Measurements from ENCODE around the gene TTC5. TPM values are rescaled to one million over a fixed set of nuclear protein-coding genes. Genes with fewer than 3 reads are reported as not detected.

The TTC5 gene
- total RNA-seq, 1 experiment from 2014 or later: 20.6 TPM

DNA sequence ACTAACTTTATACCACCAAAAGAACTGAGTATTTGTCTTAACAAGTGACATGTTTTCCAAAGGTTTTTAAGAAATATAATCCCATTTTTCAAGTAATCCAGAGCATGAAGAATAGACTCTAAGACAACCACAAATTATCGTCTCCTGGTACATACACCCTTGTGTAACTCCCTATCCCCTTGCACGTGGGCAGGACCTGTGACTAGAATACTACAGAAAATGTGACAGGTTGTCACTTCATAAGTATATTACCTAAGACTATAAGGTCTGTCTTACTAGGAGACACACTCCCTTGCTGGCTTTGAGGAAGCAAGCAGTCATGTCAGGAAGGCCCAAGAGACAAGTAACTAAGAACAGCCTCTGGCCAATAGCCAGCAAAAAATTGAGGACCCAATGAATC, 8.3 kb upstream of the TTC5 start:
- H3K79me2 ChIP-seq (ENCODE audit: insufficient read depth, low read length): no peaks in the 10 kb centered on the region
- Mint-ChIP-seq H3K36me3 (ENCODE audit: insufficient read depth in 1 of 3, low read depth in 3 of 3) (peaks cover 64 to 74% (median 73%) of the 10 kb centered on the region in 3 experiments; a peak in 6 of 7 replicates), H3K9me3 (peaks cover 0 to 3% of the 10 kb centered on the region in 2 experiments; a peak in 2 of 5 replicates)

More for the DNA sequence above, 8.3 kb upstream of the TTC5 start:
- WGBS (ENCODE audit: extremely low coverage, insufficient read length, low lambda C conversion rate): no CpG with 5 or more reads among the region's 2 CpGs
- no peaks in the 10 kb centered on the region for H3K27me3 ChIP-seq (ENCODE audit: insufficient read depth, low read length)
- H2AK5ac ChIP-seq (ENCODE audit: insufficient read length, low read length): no peak overlapping the region
- no peak overlapping the region for H3K14ac ChIP-seq (ENCODE audit: insufficient read depth, low read length)
- no peak overlapping the region for H3K4ac ChIP-seq (ENCODE audit: low read depth, low read length)
- H4K20me1 ChIP-seq (ENCODE audit: control insufficient read depth, insufficient read depth, insufficient read length): no peaks in the 10 kb centered on the region
- H3K27ac Mint-ChIP-seq: peak overlapping the region in 1 of 3 experiments; percentile 68; a peak in 1 of 7 replicates
- H3K4me1 Mint-ChIP-seq: no peaks in the 10 kb centered on the region
- TF ChIP-seq, protein P1, sequence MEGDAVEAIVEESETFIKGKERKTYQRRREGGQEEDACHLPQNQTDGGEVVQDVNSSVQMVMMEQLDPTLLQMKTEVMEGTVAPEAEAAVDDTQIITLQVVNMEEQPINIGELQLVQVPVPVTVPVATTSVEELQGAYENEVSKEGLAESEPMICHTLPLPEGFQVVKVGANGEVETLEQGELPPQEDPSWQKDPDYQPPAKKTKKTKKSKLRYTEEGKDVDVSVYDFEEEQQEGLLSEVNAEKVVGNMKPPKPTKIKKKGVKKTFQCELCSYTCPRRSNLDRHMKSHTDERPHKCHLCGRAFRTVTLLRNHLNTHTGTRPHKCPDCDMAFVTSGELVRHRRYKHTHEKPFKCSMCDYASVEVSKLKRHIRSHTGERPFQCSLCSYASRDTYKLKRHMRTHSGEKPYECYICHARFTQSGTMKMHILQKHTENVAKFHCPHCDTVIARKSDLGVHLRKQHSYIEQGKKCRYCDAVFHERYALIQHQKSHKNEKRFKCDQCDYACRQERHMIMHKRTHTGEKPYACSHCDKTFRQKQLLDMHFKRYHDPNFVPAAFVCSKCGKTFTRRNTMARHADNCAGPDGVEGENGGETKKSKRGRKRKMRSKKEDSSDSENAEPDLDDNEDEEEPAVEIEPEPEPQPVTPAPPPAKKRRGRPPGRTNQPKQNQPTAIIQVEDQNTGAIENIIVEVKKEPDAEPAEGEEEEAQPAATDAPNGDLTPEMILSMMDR (conservative IDR thresholded peaks at IDR 0.05): no peak
- no peak for DNase-seq
- H2BK5ac ChIP-seq (ENCODE audit: insufficient read length, low read length): no peak overlapping the region
- H3K23ac ChIP-seq (ENCODE audit: insufficient read length, low read depth, low read length): no peak overlapping the region
- H3K4me2 ChIP-seq (ENCODE audit: insufficient read depth, insufficient read length, low read length): no peak overlapping the region
- H3K27ac ChIP-seq (ENCODE audit: insufficient read length, low read depth, low read length): no peak overlapping the region
- H3K18ac ChIP-seq (ENCODE audit: insufficient read length, low read depth, low read length): no peak overlapping the region
- H4K8ac ChIP-seq (replicated peaks; ENCODE audit: insufficient read length, low read depth, low read length): no peak overlapping the region
- H2BK12ac ChIP-seq (ENCODE audit: insufficient read length, low read depth, low read length): no peak overlapping the region
- no peaks in the 10 kb centered on the region for H3K4me1 ChIP-seq (ENCODE audit: insufficient read depth, low read length)
- H3K23me2 ChIP-seq (ENCODE audit: insufficient read length, low read depth, low read length, poor library complexity, severe bottlenecking): no peaks in the 10 kb centered on the region
- H2BK20ac ChIP-seq (ENCODE audit: low read depth, low read length, poor library complexity, severe bottlenecking): no peak overlapping the region
- no peak overlapping the region for H4K5ac ChIP-seq (ENCODE audit: insufficient read length, low read depth, low read length)
- H3K27me3 Mint-ChIP-seq (ENCODE audit: low read depth): no peaks in the 10 kb centered on the region
- H3K56ac ChIP-seq (ENCODE audit: insufficient read length, low read depth, low read length): no peak overlapping the region
- H2AFZ ChIP-seq (ENCODE audit: low read length): no peak overlapping the region
- H3K9me3 ChIP-seq (ENCODE audit: control insufficient read depth, low read depth, low read length): no peaks in the 10 kb centered on the region
- H4K91ac ChIP-seq (ENCODE audit: insufficient read length, low read depth, low read length): no peak overlapping the region
- H3K4me3 Mint-ChIP-seq: no peak overlapping the region
- no peak overlapping the region for H3T11ph ChIP-seq (ENCODE audit: low read length)
- peaks cover 4% of the 10 kb centered on the region for H3K79me1 ChIP-seq (ENCODE audit: insufficient read depth, low read depth, low read length, poor library complexity, severe bottlenecking)
- H3K9ac ChIP-seq (ENCODE audit: extremely low read depth, insufficient read length, low read length): no peak overlapping the region
- no peak overlapping the region for H2BK15ac ChIP-seq (ENCODE audit: low read depth, low read length)
- no peak overlapping the region for H2BK120ac ChIP-seq (ENCODE audit: low read depth, low read length, poor library complexity, severe bottlenecking)

Data from H9 (cell line).